MCF 10A (cell line): ENCODE measurements around the gene RFC1. TPM values are rescaled to one million over a fixed set of nuclear protein-coding genes. Genes with fewer than 3 reads are reported as not detected.
A peak's percentile ranks its signal among the peaks of the same experiment; 100 is the strongest.

Source experiments
- BruUV-seq: library from RNA; stranded (reverse); fragments of 400-500 nt; replicated peaks from 2 replicates; lab custom pipeline; 2021; lab: Mats Ljungman, UMichigan
- CTCF ChIA-PET: fragments of 300-600 bp; sonication (Branson Sonifier 250); formaldehyde crosslinking; extraction: SDS; loops from one replicate; lab custom pipeline; 2021; ENCODE audit warnings: antibody characterized with exemption, inconsistent platforms; lab: Yijun Ruan, JAX
- POLR2A ChIA-PET: fragments of 300-600, 350-650 bp; sonication (Branson Sonifier 250); formaldehyde crosslinking; extraction: SDS; loops from one replicate; lab custom pipeline; 2020; ENCODE audit warnings: antibody characterized with exemption, inconsistent platforms; lab: Yijun Ruan, JAX
- DNase-seq: peaks from one replicate; pipeline ENCODE4 v3.0.0-alpha.2; 2018; ENCODE audit not compliant: unreplicated experiment
- H3K27ac Mint-ChIP-seq: one replicate; pipeline ENCODE4 v1.8.0; 2022; ENCODE audit warnings: mild to moderate bottlenecking, low read depth, mixed read lengths; ENCODE audit not compliant: unreplicated experiment
- H3K27me3 Mint-ChIP-seq: one replicate; pipeline ENCODE4 v1.8.0; 2022; ENCODE audit warnings: mixed read lengths; ENCODE audit not compliant: insufficient read depth, unreplicated experiment
- H3K36me3 Mint-ChIP-seq: one replicate; pipeline ENCODE4 v1.8.0; 2022; ENCODE audit warnings: mild to moderate bottlenecking, moderate library complexity, mixed read lengths; ENCODE audit not compliant: insufficient read depth, unreplicated experiment
- H3K4me1 Mint-ChIP-seq: one replicate; pipeline ENCODE4 v1.8.0; 2022; ENCODE audit warnings: mixed read lengths; ENCODE audit not compliant: insufficient read depth, unreplicated experiment
- H3K4me3 Mint-ChIP-seq: one replicate; pipeline ENCODE4 v1.8.0; 2022; ENCODE audit warnings: mild to moderate bottlenecking, moderate library complexity, mixed read lengths; ENCODE audit not compliant: unreplicated experiment
- H3K9me3 Mint-ChIP-seq: one replicate; pipeline ENCODE4 v1.8.0; 2022; ENCODE audit warnings: mixed read lengths; ENCODE audit not compliant: unreplicated experiment
- CTCF ChIP-seq: fragments of 200-600 bp; IDR thresholded peaks from one replicate; pipeline ENCODE4 v1.8.0; 2022; ENCODE audit warnings: antibody characterized with exemption, mild to moderate bottlenecking; ENCODE audit not compliant: unreplicated experiment
- intact Hi-C: fragments of 100-400 bp; cut with micrococcal nuclease; formaldehyde crosslinking; loops from 2 replicates; pipeline ENCODE4 v1.14.1; 2022
- microRNA-seq: library from miRNA; unstranded; fragments of <30 nt; microRNA quantifications from one replicate; pipeline ENCODE4 v1.2.0, GENCODE V29; 2022
- total RNA-seq: library from RNA; stranded (reverse); gene quantifications from 2 replicates; pipeline ENCODE4 v1.2.3, GENCODE V29; 2022

The RFC1 gene
- total RNA-seq, 1 experiment from 2014 or later = 99.5 TPM

- peak overlapping the region; percentile 6 for H3K27ac Mint-ChIP-seq
- peak; percentile 8 for DNase-seq
- CTCF ChIA-PET = interaction anchor here (0.6 kb wide), 2 partner anchors 19 to 174 kb away, joined by 3 to 6 read pairs; no protein-coding TSS in a partner anchor
- no peak for TF ChIP-seq CTCF
- no peaks in the 10 kb centered on the region for H3K9me3 Mint-ChIP-seq
- peaks cover 5% of the 10 kb centered on the region for H3K4me1 Mint-ChIP-seq
- BruUV-seq = no TSS peak
- H3K36me3 Mint-ChIP-seq = peaks cover 38% of the 10 kb centered on the region
- no peak overlapping the region for H3K4me3 Mint-ChIP-seq
- POLR2A ChIA-PET = no interaction called here
- intact Hi-C loops = no loop called here
- no peaks in the 10 kb centered on the region for H3K27me3 Mint-ChIP-seq
Observed at GRCh38 chr4:39256436-39256835, 109.7 kb downstream of the RFC1 start.

- peaks cover 5% of the 10 kb centered on the region for H3K4me1 Mint-ChIP-seq
- CTCF ChIA-PET = interaction anchor here (0.6 kb wide), 1 partner anchor 14 kb away, joined by 3 read pairs; no protein-coding TSS in a partner anchor
Observed at GRCh38 chr4:39255871-39256270, 110.3 kb downstream of the RFC1 start.

GRCh38 chr4:39255266-39255665, 110.9 kb downstream of the RFC1 start:
- Mint-ChIP-seq H3K36me3 (peaks cover 38% of the 10 kb centered on the region), H3K9me3 (no peaks in the 10 kb centered on the region), H3K4me3 (no peak overlapping the region), H3K4me1 (peaks cover 5% of the 10 kb centered on the region), H3K27me3 (no peaks in the 10 kb centered on the region), H3K27ac (peak overlapping the region; percentile 6)
- no TSS peak for BruUV-seq
- ChIA-PET CTCF (interaction anchor here (0.6 kb wide), 1 partner anchor 14 kb away, joined by 3 read pairs; no protein-coding TSS in a partner anchor), POLR2A (interaction anchor here (0.7 kb wide), 1 partner anchor 36 kb away, joined by 3 read pairs; no protein-coding TSS in a partner anchor)
- DNase-seq = peak; percentile 30
- TF ChIP-seq CTCF = no peak
- intact Hi-C loops = no loop called here

More at GRCh38 chr4:39255871-39256270, 110.3 kb downstream of the RFC1 start:
- H3K27me3 Mint-ChIP-seq = no peaks in the 10 kb centered on the region
- POLR2A ChIA-PET = no interaction called here
- intact Hi-C loops = no loop called here
- peaks cover 38% of the 10 kb centered on the region for H3K36me3 Mint-ChIP-seq
- H3K4me3 Mint-ChIP-seq = no peak overlapping the region
- no peak for TF ChIP-seq CTCF
- DNase-seq = no peak
- no TSS peak for BruUV-seq
- peak overlapping the region; percentile 6 for H3K27ac Mint-ChIP-seq
- H3K9me3 Mint-ChIP-seq = no peaks in the 10 kb centered on the region

GRCh38 chr4:39243462-39243861, 122.7 kb downstream of the RFC1 start:
- Mint-ChIP-seq H3K4me1 (no peaks in the 10 kb centered on the region), H3K4me3 (no peak overlapping the region), H3K27ac (no peak overlapping the region), H3K27me3 (no peaks in the 10 kb centered on the region), H3K9me3 (peaks cover 7% of the 10 kb centered on the region), H3K36me3 (peaks cover 29% of the 10 kb centered on the region)
- DNase-seq = no peak
- no TSS peak for BruUV-seq
- ChIA-PET POLR2A (interaction anchor here (1.2 kb wide), 1 partner anchor 10 kb away, joined by 4 read pairs; no protein-coding TSS in a partner anchor), CTCF (no interaction called here)
- intact Hi-C loops = no loop called here
- no peak for TF ChIP-seq CTCF

Small RNA genes within 50 kb of the gene (microRNA-seq; reads per million reads assigned to microRNA genes)
- gene MIR5591 = not detected

Other genes with a start within 250 kb of the RFC1 start
- 32.5 and 39.6 TPM in 2 replicates for gene WDR19, start 183.8 kb downstream of the RFC1 start, total RNA-seq
- not detected in 2 replicates for gene KLB, start 40.6 kb upstream of the RFC1 start, total RNA-seq
- gene RPL9, start 92.6 kb upstream of the RFC1 start, total RNA-seq = 1,405 and 1,620 TPM in 2 replicates
- gene LIAS, start 92.7 kb upstream of the RFC1 start, total RNA-seq = 21.6 and 24.6 TPM in 2 replicates
- 50.9 and 61.7 TPM in 2 replicates for gene UGDH, start 161.1 kb upstream of the RFC1 start, total RNA-seq